ENCODE data around the gene EZH1.

The EZH1 gene

DNA sequence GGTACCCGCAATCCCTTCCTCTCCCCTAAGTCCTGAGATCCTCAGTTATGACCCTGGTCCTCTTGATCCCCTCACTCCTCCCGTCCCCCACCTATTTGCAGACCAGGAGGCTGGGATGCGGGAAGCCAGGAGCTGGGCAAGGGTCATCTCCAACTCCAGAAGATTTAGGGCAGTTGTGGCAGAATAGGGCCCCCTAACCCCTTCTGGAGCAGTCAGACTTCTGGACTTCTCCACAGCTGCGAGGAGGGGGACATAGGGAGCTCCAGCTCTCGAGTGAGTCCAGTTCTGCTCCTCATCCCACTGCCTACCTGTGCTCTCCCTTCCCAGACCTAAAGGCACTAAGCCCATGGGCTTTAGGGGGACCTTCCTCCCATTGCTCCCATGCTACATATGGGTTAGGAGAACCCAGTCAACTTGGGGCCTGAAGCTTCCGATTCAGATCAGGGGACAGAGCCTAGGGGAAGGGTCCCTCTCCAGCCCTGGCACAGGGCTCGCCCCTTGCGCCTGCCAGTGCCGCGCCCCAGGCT, 36.9 kb upstream of the EZH1 start:
- Histone ChIP-seq H3K9me3 (ENCODE audit: control insufficient read depth, low read length) (no peaks in the 10 kb centered on the region), H3K36me3 (ENCODE audit: control insufficient read depth, insufficient read depth, low read length) (peaks cover 25% of the 10 kb centered on the region), H3K4me1 (ENCODE audit: control insufficient read depth, insufficient read depth, low read length, poor library complexity, severe bottlenecking) (peaks cover 21% of the 10 kb centered on the region), H3K27me3 (replicated peaks; ENCODE audit: control insufficient read depth, insufficient read depth, low read length, poor library complexity, severe bottlenecking) (peaks cover 57% of the 10 kb centered on the region), H3K4me3 (ENCODE audit: insufficient read depth, low read depth, low read length, poor library complexity, severe bottlenecking) (no peak overlapping the region), H3K27ac (ENCODE audit: insufficient read depth, low read length, poor library complexity, severe bottlenecking) (no peak overlapping the region)
- DNase-seq: no peak

DNA sequence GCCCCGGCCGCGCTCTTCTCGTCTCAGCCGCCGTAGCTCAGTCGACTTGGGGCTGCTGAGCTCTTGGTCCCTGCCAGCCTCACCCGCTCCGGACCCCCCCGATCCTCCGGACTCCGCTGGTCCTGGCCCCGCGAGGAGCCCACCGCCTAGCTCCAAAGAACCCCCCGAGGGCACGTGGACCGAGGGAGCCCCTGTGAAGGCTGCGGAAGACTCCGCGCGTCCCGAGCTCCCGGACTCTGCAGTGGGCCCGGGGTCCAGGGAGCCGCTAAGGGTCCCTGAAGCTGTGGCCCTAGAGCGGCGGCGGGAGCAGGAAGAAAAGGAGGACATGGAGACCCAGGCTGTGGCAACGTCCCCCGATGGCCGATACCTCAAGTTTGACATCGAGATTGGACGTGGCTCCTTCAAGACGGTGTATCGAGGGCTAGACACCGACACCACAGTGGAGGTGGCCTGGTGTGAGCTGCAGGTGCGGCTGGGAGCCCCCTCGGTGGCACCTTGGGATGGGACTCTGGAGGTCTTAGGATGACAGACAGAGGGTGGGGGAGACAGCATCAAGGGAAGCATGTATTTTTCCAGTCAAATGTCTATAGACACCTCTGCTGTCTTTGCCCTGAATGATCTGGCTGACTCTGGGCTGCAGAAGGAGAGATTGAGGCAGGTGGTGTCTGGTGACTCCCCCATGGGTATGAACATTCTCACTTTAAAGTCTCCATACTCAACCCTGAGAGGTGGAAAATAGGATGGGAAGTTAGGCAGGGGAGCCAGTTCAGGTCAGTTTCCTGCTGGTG, 36.2 kb upstream of the EZH1 start:
- H3K27ac ChIP-seq (ENCODE audit: insufficient read depth, low read length, poor library complexity, severe bottlenecking): no peak overlapping the region
- peaks cover 31% of the 10 kb centered on the region for H3K36me3 ChIP-seq (ENCODE audit: control insufficient read depth, insufficient read depth, low read length)
- DNase-seq: no peak
- no peaks in the 10 kb centered on the region for H3K9me3 ChIP-seq (ENCODE audit: control insufficient read depth, low read length)
- peaks cover 21% of the 10 kb centered on the region for H3K4me1 ChIP-seq (ENCODE audit: control insufficient read depth, insufficient read depth, low read length, poor library complexity, severe bottlenecking)
- H3K27me3 ChIP-seq (replicated peaks; ENCODE audit: control insufficient read depth, insufficient read depth, low read length, poor library complexity, severe bottlenecking): peaks cover 57% of the 10 kb centered on the region
- no peak overlapping the region for H3K4me3 ChIP-seq (ENCODE audit: insufficient read depth, low read depth, low read length, poor library complexity, severe bottlenecking)

DNA sequence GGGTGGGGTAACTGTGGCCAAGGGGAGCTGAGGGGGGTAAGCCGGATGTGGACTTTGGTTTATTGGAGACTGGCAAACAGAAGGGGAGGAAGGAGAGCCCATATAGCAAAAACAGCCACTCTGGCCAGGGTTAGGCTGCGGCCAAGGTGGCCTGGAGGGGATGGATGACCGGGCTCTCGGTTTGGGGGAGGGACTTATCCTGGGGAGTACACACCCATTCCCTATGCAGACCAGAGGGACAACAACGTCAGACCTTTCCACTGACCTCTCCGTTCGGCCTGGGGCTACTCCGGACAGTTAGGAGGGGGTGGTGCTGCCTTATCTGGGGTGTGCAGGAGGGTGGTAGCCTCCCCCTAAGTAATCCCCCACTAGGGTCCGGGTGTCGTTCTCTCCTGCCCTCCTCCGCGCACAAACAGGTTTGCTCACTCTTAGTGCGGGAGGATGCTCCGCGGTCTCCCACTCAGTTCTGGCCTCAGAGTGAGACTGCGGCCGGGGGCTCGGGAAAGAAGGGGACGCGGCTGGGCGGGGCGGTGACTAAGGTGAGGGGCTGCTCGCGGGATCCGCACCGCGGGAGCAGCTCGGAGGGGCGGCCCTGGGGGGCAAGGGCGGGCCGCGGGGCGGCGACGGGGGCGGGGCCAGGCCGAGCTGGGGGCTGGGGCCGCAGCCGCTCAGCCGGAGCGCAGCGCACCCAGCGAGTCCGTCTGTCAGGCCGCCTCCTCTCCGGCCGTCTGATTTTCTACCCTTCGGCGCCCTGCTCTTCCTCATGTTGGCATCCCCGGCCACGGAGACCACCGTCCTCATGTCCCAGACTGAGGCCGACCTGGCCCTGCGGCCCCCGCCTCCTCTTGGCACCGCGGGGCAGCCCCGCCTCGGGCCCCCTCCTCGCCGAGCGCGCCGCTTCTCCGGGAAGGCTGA, 35.4 kb upstream of the EZH1 start, which contains the start of gene WNK4:
Gene WNK4 (plus strand): TSS at position 675 of the 915 bp plus-strand sequence. CDS start 89 bp downstream, at position 764.
- Histone ChIP-seq H3K9me3 (ENCODE audit: control insufficient read depth, low read length) (no peaks in the 10 kb centered on the region), H3K4me1 (ENCODE audit: control insufficient read depth, insufficient read depth, low read length, poor library complexity, severe bottlenecking) (peaks cover 19% of the 10 kb centered on the region), H3K36me3 (ENCODE audit: control insufficient read depth, insufficient read depth, low read length) (peaks cover 34% of the 10 kb centered on the region), H3K4me3 (ENCODE audit: insufficient read depth, low read depth, low read length, poor library complexity, severe bottlenecking) (no peak within 1 kb of the TSS), H3K27ac (ENCODE audit: insufficient read depth, low read length, poor library complexity, severe bottlenecking) (no peak within 1 kb of the TSS), H3K27me3 (replicated peaks; ENCODE audit: control insufficient read depth, insufficient read depth, low read length, poor library complexity, severe bottlenecking) (peaks cover 50% of the 10 kb centered on the region)
- DNase-seq: no peak

DNA sequence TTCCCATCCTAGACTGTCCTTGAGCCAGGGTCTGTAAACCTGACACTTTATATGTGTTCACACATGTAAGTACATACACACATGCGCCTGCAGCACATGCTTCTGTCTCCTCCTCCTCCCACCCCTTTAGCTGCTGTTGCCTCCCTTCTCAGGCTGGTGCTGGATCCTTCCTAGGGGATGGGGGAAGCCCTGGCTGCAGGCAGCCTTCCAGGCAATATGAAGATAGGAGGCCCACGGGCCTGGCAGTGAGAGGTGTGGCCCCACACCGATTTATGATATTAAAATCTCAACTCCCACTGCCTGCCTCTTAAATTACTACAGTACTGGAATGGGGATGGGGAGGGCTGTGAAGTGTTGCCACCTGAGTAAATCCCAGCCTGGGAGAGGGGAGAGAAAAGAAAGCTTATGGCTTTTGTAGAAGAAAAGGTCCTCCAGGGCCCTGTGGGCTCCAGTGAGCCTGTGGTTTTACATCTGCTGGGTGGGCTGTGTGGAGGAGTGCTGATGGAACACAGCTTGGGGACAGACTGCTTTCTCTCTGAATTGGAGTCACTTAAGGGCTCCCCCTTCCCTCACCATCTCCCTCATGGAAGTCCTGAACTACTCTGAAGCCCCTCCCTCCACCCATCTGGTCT, 34.6 kb upstream of the EZH1 start:
- Histone ChIP-seq H3K4me1 (ENCODE audit: control insufficient read depth, insufficient read depth, low read length, poor library complexity, severe bottlenecking) (peaks cover 14% of the 10 kb centered on the region), H3K27me3 (replicated peaks; ENCODE audit: control insufficient read depth, insufficient read depth, low read length, poor library complexity, severe bottlenecking) (peaks cover 43% of the 10 kb centered on the region), H3K4me3 (ENCODE audit: insufficient read depth, low read depth, low read length, poor library complexity, severe bottlenecking) (no peak overlapping the region), H3K27ac (ENCODE audit: insufficient read depth, low read length, poor library complexity, severe bottlenecking) (no peak overlapping the region), H3K9me3 (ENCODE audit: control insufficient read depth, low read length) (no peaks in the 10 kb centered on the region), H3K36me3 (ENCODE audit: control insufficient read depth, insufficient read depth, low read length) (peaks cover 41% of the 10 kb centered on the region)
- no peak for DNase-seq

- Histone ChIP-seq H3K4me1 (ENCODE audit: control insufficient read depth, insufficient read depth, low read length, poor library complexity, severe bottlenecking) (peaks cover 16% of the 10 kb centered on the region), H3K36me3 (ENCODE audit: control insufficient read depth, insufficient read depth, low read length) (peaks cover 42% of the 10 kb centered on the region), H3K27ac (ENCODE audit: insufficient read depth, low read length, poor library complexity, severe bottlenecking) (no peak overlapping the region), H3K9me3 (ENCODE audit: control insufficient read depth, low read length) (no peaks in the 10 kb centered on the region), H3K27me3 (replicated peaks; ENCODE audit: control insufficient read depth, insufficient read depth, low read length, poor library complexity, severe bottlenecking) (peaks cover 34% of the 10 kb centered on the region), H3K4me3 (ENCODE audit: insufficient read depth, low read depth, low read length, poor library complexity, severe bottlenecking) (no peak overlapping the region)
- DNase-seq: no peak
Measured at GRCh38 chr17:42778570-42778969, 33.7 kb upstream of the EZH1 start.

- no peak for DNase-seq
- Histone ChIP-seq H3K27me3 (replicated peaks; ENCODE audit: control insufficient read depth, insufficient read depth, low read length, poor library complexity, severe bottlenecking) (peaks cover 5% of the 10 kb centered on the region), H3K4me3 (ENCODE audit: insufficient read depth, low read depth, low read length, poor library complexity, severe bottlenecking) (no peak overlapping the region), H3K4me1 (ENCODE audit: control insufficient read depth, insufficient read depth, low read length, poor library complexity, severe bottlenecking) (peaks cover 10% of the 10 kb centered on the region), H3K27ac (ENCODE audit: insufficient read depth, low read length, poor library complexity, severe bottlenecking) (no peak overlapping the region), H3K36me3 (ENCODE audit: control insufficient read depth, insufficient read depth, low read length) (peaks cover 42% of the 10 kb centered on the region), H3K9me3 (ENCODE audit: control insufficient read depth, low read length) (no peaks in the 10 kb centered on the region)
Measured at GRCh38 chr17:42775534-42776098, 30.8 kb upstream of the EZH1 start.

DNA sequence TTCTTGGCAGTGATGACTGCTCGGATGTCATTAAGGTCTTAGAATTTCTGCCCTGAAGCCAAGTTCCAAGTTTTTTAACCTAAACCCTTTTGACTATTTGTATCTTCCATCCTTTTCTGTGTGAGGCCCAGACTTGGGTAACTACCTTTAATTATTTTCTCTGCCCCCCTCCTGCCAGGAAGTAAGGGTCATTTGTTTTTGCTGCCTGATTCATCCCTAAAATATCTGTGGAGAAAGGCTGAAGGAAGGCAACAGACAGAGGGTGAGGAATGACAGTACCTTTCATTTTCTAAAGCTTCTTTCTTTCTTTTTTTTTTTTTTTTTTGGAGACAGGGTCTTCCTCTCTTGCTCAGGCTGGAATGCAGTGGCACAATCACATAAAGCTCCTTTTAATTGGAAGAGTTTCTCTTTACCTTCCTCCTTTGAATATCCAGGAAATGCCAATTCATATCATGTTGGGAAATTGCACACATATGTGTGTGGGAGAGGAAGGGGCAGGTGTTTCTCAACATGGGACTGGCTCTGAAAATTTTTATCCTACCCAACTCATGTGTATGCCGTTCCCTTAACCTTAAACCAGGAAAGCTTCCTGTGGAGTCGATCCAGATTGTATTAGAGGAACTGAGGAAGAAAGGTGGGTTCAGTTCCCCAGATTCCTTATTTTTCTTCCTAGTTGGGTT, 29.4 kb upstream of the EZH1 start:
- peak overlapping the region; percentile 85 for H3K4me3 ChIP-seq (ENCODE audit: insufficient read depth, low read depth, low read length, poor library complexity, severe bottlenecking)
- H3K36me3 ChIP-seq (ENCODE audit: control insufficient read depth, insufficient read depth, low read length): peaks cover 34% of the 10 kb centered on the region
- no peak overlapping the region for H3K27ac ChIP-seq (ENCODE audit: insufficient read depth, low read length, poor library complexity, severe bottlenecking)
- no peak for DNase-seq
- peaks cover 6% of the 10 kb centered on the region for H3K4me1 ChIP-seq (ENCODE audit: control insufficient read depth, insufficient read depth, low read length, poor library complexity, severe bottlenecking)
- H3K9me3 ChIP-seq (ENCODE audit: control insufficient read depth, low read length): no peaks in the 10 kb centered on the region
- no peaks in the 10 kb centered on the region for H3K27me3 ChIP-seq (replicated peaks; ENCODE audit: control insufficient read depth, insufficient read depth, low read length, poor library complexity, severe bottlenecking)

- peak; percentile 47 to 63 (median 53) for DNase-seq
- Histone ChIP-seq H3K27me3 (replicated peaks; ENCODE audit: control insufficient read depth, insufficient read depth, low read length, poor library complexity, severe bottlenecking) (no peaks in the 10 kb centered on the region), H3K27ac (ENCODE audit: insufficient read depth, low read length, poor library complexity, severe bottlenecking) (peak within 1 kb of the TSS; percentile 81), H3K9me3 (ENCODE audit: control insufficient read depth, low read length) (no peaks in the 10 kb centered on the region), H3K4me3 (ENCODE audit: insufficient read depth, low read depth, low read length, poor library complexity, severe bottlenecking) (peak within 1 kb of the TSS; percentile 85), H3K4me1 (ENCODE audit: control insufficient read depth, insufficient read depth, low read length, poor library complexity, severe bottlenecking) (peaks cover 6% of the 10 kb centered on the region), H3K36me3 (ENCODE audit: control insufficient read depth, insufficient read depth, low read length) (peaks cover 26% of the 10 kb centered on the region)
Measured at GRCh38 chr17:42773290-42774035, 28.6 kb upstream of the EZH1 start, which contains the start of gene VPS25. VPS25 (plus strand) TSS chr17:42773449; CDS start chr17:42773476, 27 bp downstream.

Data from effector memory CD4-positive, alpha-beta T cell (primary cell).